ENCODE data around the gene ADAMTS2.

DNA sequence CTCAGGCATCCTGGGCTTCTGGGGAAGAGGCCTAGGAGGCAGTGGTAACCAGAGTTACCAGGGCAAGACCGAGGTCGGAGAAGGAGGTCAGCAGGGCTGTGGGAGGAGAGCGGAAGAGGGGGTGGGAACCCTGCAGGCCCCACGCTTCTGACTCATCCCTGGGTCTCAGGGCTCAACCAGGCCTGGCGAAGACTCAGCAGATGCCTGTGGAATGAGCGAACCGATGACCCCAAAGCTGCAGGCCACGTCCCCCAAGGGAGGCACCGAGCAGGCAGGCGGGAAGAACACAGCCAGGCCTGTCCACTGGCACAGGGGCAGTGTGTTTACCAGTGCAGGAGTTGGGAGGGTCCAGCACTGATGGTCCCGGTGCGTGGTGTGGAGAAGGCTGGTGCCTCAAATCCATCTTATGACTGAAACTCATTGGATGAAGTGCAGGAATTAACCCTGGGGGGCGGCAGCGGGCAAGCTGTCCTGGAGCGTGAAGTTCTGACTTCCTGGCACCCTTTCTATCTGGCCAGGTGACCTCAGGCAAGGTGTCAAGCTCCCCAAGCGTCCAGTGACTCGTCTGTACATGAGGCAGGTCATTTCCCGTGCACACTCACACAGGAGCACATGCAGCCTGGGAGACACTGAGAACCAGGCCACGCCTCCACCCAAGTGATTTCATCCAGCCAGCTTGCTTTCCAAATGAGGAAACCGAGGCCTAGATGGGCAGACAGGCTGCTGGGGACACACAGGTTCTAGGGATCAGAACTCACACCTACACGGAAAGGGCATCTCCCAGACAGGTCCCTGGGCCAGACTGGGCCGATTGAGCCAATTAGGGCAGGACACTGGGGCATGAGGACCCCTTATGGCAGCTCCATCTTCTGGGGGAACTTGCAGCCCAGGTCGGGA lies 69.1 kb downstream of the ADAMTS2 start:
- TF ChIP-seq, protein P1, sequence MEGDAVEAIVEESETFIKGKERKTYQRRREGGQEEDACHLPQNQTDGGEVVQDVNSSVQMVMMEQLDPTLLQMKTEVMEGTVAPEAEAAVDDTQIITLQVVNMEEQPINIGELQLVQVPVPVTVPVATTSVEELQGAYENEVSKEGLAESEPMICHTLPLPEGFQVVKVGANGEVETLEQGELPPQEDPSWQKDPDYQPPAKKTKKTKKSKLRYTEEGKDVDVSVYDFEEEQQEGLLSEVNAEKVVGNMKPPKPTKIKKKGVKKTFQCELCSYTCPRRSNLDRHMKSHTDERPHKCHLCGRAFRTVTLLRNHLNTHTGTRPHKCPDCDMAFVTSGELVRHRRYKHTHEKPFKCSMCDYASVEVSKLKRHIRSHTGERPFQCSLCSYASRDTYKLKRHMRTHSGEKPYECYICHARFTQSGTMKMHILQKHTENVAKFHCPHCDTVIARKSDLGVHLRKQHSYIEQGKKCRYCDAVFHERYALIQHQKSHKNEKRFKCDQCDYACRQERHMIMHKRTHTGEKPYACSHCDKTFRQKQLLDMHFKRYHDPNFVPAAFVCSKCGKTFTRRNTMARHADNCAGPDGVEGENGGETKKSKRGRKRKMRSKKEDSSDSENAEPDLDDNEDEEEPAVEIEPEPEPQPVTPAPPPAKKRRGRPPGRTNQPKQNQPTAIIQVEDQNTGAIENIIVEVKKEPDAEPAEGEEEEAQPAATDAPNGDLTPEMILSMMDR (IDR thresholded peaks at IDR 0.05) = no peak
- no peak for TF ChIP-seq POLR2A (IDR thresholded peaks at IDR 0.05)

Measured in lower leg skin (tissue), 3 donors.